NCI-H2029 (cell line): ENCODE measurements around the gene ATF6.
A peak's percentile ranks its signal among the peaks of the same experiment; 100 is the strongest.
"Not testable (repeated sequence)": the region's sequence is repeated elsewhere in the genome, so short reads cannot be mapped to it uniquely, and the experiment has no call there.

Source experiments
- DNase-seq: peaks from one replicate; lab custom pipeline; 2025; lab: John Stamatoyannopoulos, UW

The ATF6 gene, protein sequence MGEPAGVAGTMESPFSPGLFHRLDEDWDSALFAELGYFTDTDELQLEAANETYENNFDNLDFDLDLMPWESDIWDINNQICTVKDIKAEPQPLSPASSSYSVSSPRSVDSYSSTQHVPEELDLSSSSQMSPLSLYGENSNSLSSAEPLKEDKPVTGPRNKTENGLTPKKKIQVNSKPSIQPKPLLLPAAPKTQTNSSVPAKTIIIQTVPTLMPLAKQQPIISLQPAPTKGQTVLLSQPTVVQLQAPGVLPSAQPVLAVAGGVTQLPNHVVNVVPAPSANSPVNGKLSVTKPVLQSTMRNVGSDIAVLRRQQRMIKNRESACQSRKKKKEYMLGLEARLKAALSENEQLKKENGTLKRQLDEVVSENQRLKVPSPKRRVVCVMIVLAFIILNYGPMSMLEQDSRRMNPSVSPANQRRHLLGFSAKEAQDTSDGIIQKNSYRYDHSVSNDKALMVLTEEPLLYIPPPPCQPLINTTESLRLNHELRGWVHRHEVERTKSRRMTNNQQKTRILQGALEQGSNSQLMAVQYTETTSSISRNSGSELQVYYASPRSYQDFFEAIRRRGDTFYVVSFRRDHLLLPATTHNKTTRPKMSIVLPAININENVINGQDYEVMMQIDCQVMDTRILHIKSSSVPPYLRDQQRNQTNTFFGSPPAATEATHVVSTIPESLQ

DNA sequence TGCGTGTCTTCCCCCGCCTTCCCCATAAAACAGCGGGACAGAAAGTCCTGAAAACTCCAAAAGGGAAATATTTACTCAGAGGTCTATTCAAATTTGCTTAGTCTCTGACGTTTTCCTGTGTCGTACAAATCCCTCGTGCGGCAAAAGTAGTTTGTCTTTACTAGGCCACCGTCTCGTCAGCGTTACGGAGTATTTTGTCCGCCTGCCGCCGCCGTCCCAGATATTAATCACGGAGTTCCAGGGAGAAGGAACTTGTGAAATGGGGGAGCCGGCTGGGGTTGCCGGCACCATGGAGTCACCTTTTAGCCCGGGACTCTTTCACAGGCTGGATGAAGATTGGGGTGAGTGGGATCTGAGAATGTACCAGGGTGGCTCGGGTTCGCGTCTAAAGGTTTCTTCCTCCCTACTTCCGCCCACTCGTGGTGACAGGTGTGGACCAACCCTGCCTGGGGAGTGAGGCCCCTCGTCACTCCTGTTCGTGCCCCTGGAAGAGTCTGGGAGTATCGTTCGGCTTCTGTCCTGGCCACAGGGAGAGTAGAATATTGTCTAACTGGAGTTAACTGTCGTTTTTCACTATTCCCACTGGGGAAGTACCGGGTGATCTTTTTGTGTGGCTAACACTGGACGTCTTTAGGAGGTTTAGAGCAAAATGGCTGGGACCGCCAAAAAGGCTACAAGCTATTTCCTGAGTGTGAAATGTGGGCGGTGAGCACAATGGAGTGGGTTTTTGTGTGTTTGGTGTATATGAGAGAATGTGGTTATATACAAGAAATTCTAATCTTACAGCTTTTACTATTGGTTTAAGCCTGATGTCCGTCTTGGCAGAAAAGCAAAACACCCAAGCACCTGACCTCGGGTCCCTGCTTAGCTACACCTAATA lies at the start of gene ATF6:
Gene ATF6, plus strand, starts transcription at position 219 of the 880 bp plus-strand sequence. Its CDS starts 41 bp downstream, at position 260.
- peak; percentile 82 for DNase-seq

DNA sequence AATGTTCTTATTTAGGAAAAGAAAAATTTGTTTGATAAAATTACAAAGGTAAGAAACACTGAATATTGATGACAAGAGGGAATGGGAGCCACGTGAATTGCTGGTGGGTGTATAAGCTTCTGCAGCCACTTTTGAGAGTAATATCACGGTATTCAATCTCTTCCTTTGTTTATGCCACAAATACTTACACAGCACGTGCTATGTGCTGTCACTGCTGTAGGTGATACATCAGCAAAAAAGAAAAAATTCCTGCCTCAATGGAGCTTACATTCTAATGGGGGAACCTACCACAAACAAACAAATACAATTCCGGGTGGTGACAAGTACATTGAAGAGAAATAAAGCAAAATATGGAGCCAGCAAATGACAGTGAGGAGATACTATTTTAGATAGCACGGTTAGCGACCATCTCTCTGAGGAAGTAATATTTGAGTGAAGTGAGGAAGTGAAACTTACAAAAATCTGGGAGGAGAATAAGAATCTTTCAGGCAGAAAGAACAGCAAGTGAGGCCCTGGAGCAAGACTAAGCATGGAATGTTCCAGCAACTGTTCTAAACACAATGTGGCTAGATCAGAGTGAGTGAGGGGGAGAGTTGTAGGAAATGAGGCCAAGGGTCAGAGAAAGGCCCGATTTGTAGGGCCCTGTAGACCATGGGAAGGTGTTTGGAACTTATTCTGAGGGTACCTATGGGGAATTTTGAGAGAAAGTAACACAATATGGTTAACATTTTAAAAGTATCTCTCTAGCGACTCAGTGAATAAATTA lies 47.4 kb upstream of the ATF6 start:
- no peak for DNase-seq

DNA sequence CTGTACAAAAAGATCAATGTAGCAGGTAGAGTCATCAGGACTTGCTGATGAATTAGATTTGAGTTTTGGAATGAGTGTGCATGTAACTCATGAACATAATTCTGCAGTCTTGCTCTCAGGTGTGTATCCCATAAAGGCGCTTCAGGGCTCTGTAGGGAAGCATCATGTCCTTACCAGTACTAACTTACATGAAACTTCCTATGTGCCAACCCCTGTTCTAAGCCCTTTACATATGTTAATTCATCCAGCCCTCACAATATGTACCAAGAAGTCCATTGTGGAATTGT lies 46.9 kb upstream of the ATF6 start:
- no peak for DNase-seq

DNA sequence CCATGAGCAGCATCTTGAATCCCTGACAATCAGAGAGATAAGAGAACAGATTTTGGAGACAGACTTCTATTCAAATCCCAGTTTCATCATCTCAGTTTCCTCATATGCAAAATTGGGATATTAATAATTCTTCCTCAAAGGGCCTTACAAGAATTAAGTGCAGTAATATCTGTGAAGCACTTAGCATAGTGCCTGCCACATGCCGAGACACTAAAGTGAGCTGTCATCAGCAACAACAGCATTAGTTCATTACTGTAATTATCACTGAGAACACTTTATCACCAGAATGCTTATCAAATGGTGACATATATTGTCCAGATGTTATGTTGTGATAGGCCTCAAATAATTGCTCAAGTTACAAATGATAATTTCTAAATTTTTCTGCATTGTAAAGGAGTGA lies 45.7 kb upstream of the ATF6 start:
- DNase-seq: no peak

DNA sequence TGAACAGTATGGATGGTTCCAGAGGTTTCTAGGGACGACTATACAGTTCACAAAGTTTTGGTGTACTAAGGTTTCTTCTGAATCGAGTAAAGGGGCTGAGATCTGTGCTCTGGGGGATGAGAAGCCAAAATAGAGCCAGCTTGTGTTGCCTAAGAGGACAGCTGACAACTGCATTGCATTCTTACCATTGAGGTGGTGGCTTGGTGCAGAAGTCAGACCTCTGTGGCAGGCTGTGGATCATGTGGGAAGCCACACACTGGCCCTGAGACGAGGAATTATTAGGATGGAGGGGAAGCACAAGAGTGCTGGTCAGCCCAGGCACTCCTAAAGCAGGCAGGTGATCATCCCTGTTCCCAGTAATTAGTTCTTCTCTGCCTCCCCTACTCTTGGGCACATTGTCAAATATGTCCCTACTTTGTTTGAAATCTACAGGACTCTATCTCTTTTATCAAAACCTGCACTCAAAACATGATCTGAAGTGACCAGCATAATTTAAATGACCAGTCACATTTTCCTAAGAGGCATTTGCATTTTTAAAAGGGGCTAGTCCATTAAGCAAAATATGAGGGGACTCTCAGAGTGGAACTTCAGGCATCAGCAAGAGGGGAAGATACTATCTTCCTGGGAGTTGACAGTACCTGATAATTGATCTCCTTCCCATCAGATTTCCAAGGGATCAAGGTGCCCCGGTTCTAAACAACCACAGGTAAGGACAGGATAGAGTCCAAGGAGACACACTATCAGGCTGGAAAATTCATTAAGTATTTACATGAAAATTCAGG lies 45.0 kb upstream of the ATF6 start, which contains the start of gene FCRLB:
Gene FCRLB, plus strand, starts transcription at position 589 of the 782 bp plus-strand sequence. CDS start 1,129 bp downstream, outside the sequence.
- DNase-seq: no peak

DNA sequence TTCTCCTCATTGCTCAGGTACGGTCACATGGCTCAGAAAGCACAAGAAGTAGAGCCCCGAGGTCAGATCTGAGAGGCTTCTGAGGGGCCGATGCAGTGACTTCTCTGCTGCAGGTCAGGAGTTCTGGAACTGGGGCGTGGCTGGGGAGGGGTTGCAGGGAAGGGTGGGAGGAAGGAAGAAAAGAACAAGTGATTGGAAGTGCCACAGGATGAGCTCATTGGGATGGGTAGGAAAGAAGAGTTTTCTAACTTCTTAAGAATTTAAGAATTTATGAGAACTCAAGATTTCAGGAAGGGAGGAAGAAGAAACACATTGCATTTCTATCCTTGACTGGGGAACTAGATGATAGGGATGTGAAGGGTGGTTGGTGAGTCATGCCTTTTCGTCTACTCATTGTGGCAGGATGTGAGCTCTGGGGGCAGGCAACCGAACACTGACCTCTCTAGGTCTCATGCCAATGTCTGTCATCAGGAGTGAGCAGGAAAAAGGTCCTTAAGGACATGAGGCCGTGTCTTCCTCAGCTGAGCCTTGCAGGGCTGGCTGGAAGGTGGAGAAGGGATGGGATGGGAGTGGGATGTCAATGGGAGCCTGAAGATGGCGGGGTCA lies 44.3 kb upstream of the ATF6 start:
- no peak for DNase-seq

DNA sequence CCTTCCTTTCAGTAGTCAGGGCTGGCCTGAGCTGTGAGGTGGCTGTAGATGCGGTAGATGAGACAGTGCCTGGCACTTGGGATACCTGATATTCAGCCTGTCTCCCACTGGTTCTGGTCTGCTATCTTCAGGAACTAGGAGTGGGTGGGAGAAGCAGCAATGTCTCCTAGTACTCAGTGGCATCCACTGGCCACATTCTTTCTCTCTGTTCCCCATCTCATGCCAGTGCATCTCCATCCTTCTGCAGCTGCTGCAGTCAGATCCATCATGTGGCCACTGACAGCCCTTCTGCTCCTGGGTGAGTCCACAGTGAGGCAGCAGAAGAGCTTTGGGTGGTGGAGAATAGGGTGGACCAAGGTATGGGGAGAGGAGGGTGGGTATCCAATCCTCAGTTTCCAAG lies 43.7 kb upstream of the ATF6 start:
- no peak for DNase-seq

DNA sequence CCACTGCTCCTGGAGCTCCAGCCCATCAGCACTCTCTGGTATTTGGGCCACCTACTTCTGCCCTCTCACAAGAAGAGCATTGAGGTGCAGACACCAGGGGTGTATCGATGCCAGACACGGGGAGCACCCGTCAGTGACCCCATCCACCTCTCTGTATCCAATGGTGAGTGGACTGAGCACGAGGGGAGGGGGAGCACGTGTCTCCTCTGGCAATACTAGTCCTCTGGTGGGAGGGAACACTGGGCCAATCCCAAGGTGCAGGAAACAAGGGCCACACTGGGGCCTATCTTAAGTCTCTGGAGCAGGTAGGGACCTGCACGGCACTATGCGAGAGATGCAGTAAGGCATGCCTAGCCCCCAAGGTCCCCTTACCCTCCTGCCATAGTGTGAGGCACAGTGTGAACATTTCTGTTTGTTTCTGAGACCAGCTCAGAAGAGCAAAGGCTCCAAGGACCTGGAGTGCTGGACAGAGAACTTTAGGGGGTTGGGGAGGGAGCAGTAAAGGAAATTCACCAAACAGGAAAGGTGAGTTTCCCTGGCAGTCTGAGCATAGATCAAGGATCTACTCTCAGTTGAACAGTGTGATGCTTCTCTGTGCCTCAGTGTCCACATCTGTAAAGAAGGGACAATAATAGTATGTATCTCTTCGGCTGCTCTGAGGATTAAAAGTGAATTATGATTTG lies 42.5 kb upstream of the ATF6 start:
- no peak for DNase-seq

DNA sequence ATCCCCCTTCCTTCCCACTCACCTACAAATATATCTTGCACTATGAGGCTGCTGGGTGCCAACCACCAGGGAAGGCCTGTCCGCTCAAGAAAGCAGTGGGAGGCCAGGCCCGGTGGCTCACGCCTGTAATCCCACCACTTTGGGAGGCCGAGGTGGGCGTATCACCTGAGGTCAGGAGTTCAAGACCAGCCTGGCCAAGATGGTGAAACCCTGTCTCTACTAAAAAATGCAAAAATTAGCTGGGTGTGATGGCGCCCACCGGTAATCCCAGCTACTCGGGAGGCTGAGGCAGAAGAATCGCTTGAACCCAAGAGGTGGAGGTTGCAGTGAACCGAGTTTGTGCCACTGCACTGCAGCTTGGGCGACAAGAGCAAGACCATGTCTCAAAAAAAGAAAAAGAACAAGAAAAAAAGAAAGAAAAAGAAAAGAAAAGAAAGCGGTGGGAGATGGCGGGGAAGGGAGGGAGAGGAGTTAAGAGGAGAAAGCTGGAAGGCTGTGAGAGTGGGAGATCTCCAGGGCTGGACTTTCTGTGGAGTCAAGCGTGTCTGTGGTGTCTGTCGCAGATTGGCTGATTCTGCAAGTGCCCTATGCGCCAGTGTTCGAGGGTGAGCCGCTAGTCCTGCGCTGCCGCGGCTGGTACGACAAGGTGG lies 40.7 kb upstream of the ATF6 start:
- not testable (repeated sequence) for DNase-seq

DNA sequence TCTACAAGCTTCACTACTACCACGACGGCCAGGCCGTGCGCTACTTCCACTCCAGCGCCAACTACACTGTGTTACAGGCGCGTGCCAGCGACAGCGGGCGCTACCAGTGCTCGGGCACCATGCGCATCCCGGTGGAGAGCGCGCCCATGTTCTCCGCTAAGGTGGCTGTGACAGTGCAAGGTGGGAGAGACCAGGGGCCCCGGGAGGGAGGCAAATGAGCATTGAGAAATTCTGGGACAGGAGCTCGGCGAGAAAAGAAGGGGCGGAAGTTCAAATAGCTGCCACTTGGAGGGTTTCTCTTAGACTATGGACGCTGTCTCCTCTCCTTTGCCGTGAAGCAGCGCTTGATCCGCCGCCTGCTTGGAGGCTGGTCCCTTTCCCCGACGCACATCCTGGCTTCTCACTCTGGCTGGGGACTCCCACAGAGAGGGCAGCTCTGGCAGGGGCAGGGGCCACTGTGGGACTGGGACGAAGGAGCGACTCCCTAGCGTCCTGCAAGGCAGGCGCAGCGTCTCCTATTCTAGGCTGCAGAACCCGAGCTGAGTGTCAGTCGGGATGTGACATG lies 40.1 kb upstream of the ATF6 start:
- no peak for DNase-seq

DNA sequence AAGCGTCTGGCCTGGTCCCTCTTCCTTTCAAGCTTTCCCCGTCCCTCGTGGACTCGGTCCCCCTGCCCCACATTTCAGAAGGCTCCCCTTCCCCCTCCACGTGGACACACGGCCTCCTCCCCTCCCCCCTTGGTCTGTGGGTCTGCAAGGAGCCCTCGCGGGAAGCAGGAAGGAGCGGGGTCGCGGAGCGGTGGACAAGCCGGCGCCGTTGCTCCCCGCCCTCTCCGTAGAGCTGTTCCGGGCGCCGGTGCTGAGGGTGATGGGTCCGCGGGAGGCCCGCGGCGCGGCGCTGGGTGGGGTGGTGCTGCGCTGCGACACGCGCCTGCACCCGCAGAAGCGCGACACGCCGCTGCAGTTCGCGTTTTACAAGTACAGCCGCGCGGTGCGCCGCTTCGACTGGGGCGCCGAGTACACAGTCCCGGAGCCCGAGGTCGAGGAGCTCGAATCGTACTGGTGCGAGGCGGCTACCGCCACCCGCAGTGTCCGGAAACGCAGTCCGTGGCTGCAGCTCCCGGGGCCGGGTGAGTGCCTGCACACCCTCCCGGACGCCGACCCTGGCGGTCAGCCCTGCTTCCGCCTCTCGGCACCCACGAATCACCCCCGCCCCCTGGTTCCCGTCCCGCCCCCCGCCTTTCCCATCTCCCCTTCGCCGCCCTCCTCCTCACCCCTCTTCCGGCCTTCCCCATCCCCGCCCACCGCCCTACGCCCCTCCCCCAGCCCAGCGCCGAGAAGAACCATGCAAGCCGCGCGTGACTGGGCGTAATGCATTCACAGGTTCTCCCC lies 39.5 kb upstream of the ATF6 start:
- DNase-seq: peak; percentile 9

DNA sequence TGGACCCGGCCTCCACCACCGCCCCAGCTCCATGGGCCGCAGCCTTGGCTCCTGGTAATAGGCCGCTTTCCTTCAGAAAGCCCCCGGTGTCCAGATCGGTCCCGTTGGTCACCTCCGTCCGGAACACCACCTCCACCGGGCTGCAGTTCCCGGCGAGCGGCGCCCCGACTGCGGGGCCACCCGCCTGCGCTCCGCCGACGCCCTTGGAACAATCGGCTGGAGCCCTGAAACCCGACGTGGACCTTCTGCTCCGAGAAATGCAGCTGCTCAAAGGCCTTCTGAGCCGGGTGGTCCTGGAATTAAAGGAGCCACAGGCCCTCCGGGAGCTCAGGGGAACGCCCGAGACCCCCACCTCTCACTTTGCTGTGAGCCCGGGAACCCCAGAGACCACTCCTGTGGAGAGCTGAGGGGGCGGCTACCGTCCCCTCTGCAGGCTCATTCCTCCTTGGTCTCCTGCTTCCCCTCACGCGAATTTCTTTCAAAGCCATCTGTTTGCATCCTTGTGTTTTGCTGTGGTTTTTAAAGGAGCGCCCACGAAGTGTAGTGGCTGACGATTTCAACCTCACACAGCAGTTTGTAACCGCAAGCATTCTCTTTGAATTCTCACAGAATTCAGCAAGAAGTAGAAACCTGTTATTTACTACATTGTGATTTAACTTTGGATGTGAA lies 38.7 kb upstream of the ATF6 start:
- no peak for DNase-seq

DNA sequence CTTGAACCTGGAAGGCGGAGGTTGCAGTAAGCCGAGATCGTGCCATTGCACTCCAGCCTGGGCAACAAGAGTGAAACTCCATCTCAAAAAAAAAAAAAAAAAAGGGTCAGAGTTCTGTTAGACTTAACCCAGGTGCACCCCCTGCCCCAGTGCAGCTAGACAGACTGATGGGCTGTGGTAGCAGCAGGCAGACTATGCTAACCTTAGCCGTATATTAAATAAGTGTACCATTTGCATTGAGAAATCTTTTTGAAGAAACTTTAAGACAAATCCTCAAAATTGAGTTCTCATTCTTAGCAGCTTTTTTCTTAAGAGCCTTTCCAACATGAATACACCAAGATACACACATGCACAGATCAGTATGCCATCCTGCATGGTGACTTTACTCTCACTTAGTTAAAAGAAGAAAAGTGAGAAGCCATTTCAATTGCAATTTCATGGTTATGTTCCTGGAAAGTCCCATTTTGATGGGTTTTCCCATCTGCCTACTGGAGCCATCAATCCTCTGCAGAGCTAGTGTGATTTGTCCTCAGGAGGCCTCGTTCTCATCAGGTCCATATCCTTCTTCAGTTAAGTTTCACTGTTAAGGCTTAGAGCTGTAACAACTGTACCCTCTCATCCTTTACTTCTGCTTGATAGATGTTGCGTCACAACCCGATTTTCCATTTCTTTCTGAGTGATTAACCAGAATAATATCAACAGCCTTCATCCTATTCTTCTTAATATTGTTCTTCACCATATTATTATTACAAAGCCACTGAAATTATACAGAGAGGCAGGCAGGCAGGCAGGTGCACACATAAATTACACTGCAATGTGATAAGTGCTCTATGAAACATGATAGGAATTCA lies 37.5 kb upstream of the ATF6 start:
- DNase-seq: no peak

DNA sequence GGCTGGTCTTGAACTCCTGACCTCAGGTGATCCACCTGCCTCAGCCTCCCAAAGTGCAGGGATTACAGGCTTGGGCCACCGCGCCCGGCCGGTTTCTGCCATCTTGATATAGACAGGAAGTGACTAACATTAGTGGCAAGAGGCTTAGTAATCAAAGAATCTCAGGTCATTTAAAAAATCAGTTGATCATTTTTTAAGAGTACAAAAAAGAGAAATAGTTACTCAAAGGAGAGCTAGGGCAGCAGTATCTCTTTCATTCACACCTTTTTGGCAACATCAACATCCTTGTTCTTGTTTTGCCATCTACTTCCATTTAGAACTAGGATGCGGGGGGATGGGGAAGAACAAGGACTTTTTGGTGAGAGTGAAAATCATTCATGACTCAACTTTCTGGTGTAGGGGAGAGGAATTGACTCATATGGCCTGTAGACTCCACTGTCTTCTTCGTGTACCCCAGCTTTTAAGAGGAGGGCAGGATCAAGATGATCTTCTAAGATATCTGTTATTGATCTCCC lies 36.0 kb upstream of the ATF6 start:
- DNase-seq: no peak

DNA sequence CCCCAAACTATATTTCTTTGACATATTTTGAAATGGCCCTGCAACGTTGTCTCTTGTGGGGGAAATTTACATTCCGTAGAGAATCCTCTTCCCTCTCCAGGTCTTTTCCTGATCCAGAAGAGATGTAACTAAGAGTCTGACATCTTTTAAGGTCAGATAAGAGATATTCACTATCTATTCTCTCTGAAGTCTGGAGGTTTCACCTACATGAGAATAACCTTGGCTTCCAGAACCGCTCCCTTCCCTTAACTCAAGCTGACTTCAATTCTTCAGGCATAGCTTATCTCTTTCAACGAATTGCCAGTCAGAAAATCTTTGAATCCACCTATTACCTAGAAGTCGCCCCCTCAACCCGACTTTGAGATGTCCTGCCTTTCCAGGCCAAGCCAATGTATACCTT lies 34.9 kb upstream of the ATF6 start:
- DNase-seq: no peak

DNA sequence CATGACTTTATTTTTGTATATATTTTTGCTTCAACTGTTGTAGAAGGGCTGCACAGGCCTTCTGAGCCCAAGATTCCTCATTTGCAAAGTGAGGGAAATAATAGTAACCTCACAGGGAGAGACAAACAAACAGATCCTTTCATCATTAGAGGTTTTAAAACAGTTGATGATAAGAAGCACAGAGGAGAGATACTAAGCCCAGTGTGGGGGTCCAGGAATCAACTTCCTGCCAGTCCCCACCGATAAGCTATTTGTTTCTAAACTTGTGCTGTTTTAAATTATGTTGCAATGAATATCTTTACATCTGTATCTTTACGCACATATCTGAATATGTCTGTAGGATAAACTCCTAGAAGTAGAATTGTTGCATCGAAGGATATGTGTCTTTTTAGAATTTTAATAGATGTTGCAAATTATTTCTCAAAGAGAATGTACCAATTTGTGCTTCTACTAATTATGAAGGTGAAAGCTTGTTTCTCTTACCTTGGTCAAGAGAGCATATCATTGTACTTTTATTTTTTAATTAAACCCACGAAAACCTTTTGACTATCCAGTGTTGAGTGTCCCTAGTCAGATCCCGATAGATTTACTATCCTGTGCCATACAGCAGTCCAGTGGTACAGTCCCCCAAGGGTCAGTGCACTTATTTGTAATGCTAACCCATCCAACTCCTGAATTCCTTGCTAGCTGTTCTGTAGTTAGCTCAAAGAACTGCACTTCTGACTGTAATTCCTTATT lies 34.0 kb upstream of the ATF6 start:
- DNase-seq: no peak
